Gastroesophageal sphincter (tissue), 4 donors: ENCODE measurements around the gene AKAP9. TPM values are rescaled to one million over a fixed set of nuclear protein-coding genes. Genes with fewer than 3 reads are reported as not detected.

ENCODE experiments used
- ATAC-seq: fragments of 150-250 bp; one replicate; pipeline ENCODE4 v1.9.1; 2016; ENCODE audit warnings: mild to moderate bottlenecking, moderate library complexity
- H3K27ac ChIP-seq, 4 donors: fragments of 200-600 bp; sonication (generic) in 3 of 4; 1 replicate in 3 of 4; 2 replicates in 1 of 4; pipeline ENCODE4 v1.5.1; 2016 to 2019
- H3K27me3 ChIP-seq: fragments of 200-600 bp; sonication (generic); one replicate; pipeline ENCODE4 v1.5.1; 2019
- H3K36me3 ChIP-seq, 2 donors: fragments of 200-600 bp; sonication (generic); one replicate each; pipeline ENCODE4 v1.5.1; 2019; ENCODE audit warnings: control low read depth in 1 of 2
- H3K4me1 ChIP-seq, 3 donors: fragments of 200-600 bp; sonication (generic); 1 replicate in 2 of 3; 2 replicates in 1 of 3; pipeline ENCODE4 v1.5.1; 2016 to 2019; ENCODE audit warnings: control low read depth in 2 of 3
- H3K4me3 ChIP-seq, 2 donors: fragments of 200-600 bp; sonication (generic); one replicate each; pipeline ENCODE4 v1.5.1; 2019; ENCODE audit warnings: mild to moderate bottlenecking in 1 of 2, moderate library complexity in 1 of 2
- H3K9me3 ChIP-seq, 3 donors: fragments of 200-600 bp; sonication (generic); one replicate each; pipeline ENCODE4 v1.5.1; 2017 to 2019; ENCODE audit warnings: control low read depth in 2 of 3
- CTCF ChIP-seq, 4 experiments: fragments of 200-600 bp in 2 of 4; fragments of 450-650 bp in 2 of 4; sonication (generic) in 1 of 4; IDR thresholded peaks; one replicate each; pipeline ENCODE4 v1.5.1; 2017 to 2019; ENCODE audit warnings: antibody characterized with exemption in 4 of 4, mild to moderate bottlenecking in 2 of 4, moderate library complexity in 2 of 4
- EP300 ChIP-seq: sonication (generic); formaldehyde crosslinking; IDR thresholded peaks from one replicate; pipeline ENCODE4 v1.6.1; 2017; ENCODE audit warnings: antibody characterized with exemption, mild to moderate bottlenecking
- POLR2A ChIP-seq, 2 donors: fragments of 450-650 bp; IDR thresholded peaks; one replicate each; pipeline ENCODE4 v1.6.1; 2017; ENCODE audit warnings: antibody characterized with exemption in 2 of 2, mild to moderate bottlenecking in 2 of 2, moderate library complexity in 1 of 2
- POLR2AphosphoS5 ChIP-seq: sonication (generic); formaldehyde crosslinking; IDR thresholded peaks from one replicate; pipeline ENCODE4 v1.6.1; 2017; ENCODE audit warnings: antibody characterized with exemption
- WGBS, 2 donors: methylation state at CpG; one replicate each; pipeline ENCODE4 v1.1.5; 2018; ENCODE audit warnings: low coverage in 1 of 2; 5-methylcytosine and 5-hydroxymethylcytosine counted together
- total RNA-seq, 4 donors: library from RNA; depleted of rRNA; stranded (reverse); fragments of >200 nt; gene quantifications; one replicate each; pipeline ENCODE4 v1.1.0, GENCODE V29; 2016

Gene AKAP9
- total RNA-seq, 4 donors from 2014 or later = 38.5 to 99.0 (median 50.8) TPM

GRCh38 chr7:92149736-92150239, 209.1 kb downstream of the AKAP9 start:
- 88 to 93% methylated on average over 4 to 5 of the region's 5 CpGs for WGBS, 2 donors
- ATAC-seq = no peak
- Histone ChIP-seq H3K4me3 (no peak overlapping the region), H3K27me3 (no peaks in the 10 kb centered on the region), H3K27ac (no peak overlapping the region), H3K36me3 (no peaks in the 10 kb centered on the region), H3K4me1 (no peaks in the 10 kb centered on the region), H3K9me3 (no peaks in the 10 kb centered on the region)
- TF ChIP-seq POLR2A (IDR thresholded peaks at IDR 0.05) (no peak), CTCF (IDR thresholded peaks at IDR 0.05) (no peak), EP300 (no peak), POLR2AphosphoS5 (no peak)

GRCh38 chr7:92150450-92151017, 209.9 kb downstream of the AKAP9 start:
- Histone ChIP-seq H3K36me3 (no peaks in the 10 kb centered on the region), H3K4me1 (no peaks in the 10 kb centered on the region), H3K27me3 (no peaks in the 10 kb centered on the region), H3K27ac (no peak overlapping the region), H3K9me3 (no peaks in the 10 kb centered on the region), H3K4me3 (no peak overlapping the region)
- WGBS, 2 donors = 50 to 58% methylated on average over 1 of the region's 1 CpG
- TF ChIP-seq POLR2A (IDR thresholded peaks at IDR 0.05) (no peak), EP300 (no peak), POLR2AphosphoS5 (no peak), CTCF (IDR thresholded peaks at IDR 0.05) (no peak)
- ATAC-seq = no peak

GRCh38 chr7:92155108-92155739, 214.6 kb downstream of the AKAP9 start:
- no peaks in the 10 kb centered on the region for H3K9me3 ChIP-seq
- 100% methylated on average over 1 of the region's 1 CpG for WGBS, 2 donors
- no peak overlapping the region for H3K27ac ChIP-seq
- H3K4me1 ChIP-seq = no peaks in the 10 kb centered on the region
- TF ChIP-seq EP300 (no peak), CTCF (IDR thresholded peaks at IDR 0.05) (no peak), POLR2A (IDR thresholded peaks at IDR 0.05) (no peak), POLR2AphosphoS5 (no peak)
- no peak for ATAC-seq
- no peaks in the 10 kb centered on the region for H3K36me3 ChIP-seq
- no peaks in the 10 kb centered on the region for H3K27me3 ChIP-seq
- no peak overlapping the region for H3K4me3 ChIP-seq

- H3K4me1 ChIP-seq = no peaks in the 10 kb centered on the region
- H3K4me3 ChIP-seq = no peak overlapping the region
- TF ChIP-seq POLR2AphosphoS5 (no peak), EP300 (no peak), CTCF (IDR thresholded peaks at IDR 0.05) (no peak), POLR2A (IDR thresholded peaks at IDR 0.05) (no peak)
- H3K27ac ChIP-seq = no peak overlapping the region
- ATAC-seq = no peak
- no peaks in the 10 kb centered on the region for H3K36me3 ChIP-seq
- H3K9me3 ChIP-seq = no peaks in the 10 kb centered on the region
- no peaks in the 10 kb centered on the region for H3K27me3 ChIP-seq
Measured at GRCh38 chr7:92156990-92157389, 216.3 kb downstream of the AKAP9 start.
